Measurements from ENCODE around the gene FSTL3. TPM values are rescaled to one million over a fixed set of nuclear protein-coding genes. Genes with fewer than 3 reads are reported as not detected.

FSTL3 gene
- total and polyA plus RNA-seq, 2 of the 13 experiments (the other 11 are each of a cell fraction or from before 2014, with no cell fraction given) = 13.5 to 15.6 TPM

DNA sequence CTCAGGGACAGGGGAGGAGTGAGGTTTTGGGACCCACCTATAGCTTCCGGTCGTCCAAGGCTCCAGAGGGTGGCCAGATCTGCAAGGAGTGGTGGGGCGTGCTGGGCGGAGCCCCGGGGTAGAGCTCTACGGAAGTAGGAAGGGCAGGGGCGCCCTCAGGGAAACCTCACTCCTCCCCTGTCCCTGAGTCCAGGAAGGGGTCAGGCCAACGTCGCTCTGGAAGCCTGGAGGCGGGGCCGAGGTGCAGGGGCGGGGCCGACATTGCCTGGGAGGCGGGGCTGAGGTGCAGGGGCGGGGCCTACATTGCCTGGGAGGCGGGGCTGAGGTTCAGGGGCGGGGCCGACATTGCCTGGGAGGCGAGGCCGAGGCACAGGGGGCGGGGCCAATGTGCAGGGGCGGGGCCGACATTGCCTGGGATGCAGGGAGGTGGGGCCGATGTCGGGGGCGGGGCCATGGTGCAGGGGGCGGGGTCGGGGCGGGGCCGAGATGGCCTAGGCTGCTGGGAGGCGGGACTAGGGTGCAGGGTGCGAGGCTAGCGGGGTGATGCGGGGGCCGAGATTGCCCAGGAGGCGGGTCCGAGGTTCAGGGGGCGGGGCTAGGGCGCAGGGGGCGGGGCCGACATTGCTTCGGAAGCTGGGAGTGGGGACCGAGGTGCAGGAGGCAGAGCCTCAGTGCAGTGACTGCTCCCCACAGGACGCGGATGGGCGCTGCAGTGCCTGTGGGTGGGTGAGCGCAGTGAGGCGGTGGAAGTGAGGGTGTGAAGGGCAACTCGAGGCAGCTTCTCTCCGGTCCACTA, 27.7 kb downstream of the FSTL3 start (continued):
- TF ChIP-seq, protein P1, sequence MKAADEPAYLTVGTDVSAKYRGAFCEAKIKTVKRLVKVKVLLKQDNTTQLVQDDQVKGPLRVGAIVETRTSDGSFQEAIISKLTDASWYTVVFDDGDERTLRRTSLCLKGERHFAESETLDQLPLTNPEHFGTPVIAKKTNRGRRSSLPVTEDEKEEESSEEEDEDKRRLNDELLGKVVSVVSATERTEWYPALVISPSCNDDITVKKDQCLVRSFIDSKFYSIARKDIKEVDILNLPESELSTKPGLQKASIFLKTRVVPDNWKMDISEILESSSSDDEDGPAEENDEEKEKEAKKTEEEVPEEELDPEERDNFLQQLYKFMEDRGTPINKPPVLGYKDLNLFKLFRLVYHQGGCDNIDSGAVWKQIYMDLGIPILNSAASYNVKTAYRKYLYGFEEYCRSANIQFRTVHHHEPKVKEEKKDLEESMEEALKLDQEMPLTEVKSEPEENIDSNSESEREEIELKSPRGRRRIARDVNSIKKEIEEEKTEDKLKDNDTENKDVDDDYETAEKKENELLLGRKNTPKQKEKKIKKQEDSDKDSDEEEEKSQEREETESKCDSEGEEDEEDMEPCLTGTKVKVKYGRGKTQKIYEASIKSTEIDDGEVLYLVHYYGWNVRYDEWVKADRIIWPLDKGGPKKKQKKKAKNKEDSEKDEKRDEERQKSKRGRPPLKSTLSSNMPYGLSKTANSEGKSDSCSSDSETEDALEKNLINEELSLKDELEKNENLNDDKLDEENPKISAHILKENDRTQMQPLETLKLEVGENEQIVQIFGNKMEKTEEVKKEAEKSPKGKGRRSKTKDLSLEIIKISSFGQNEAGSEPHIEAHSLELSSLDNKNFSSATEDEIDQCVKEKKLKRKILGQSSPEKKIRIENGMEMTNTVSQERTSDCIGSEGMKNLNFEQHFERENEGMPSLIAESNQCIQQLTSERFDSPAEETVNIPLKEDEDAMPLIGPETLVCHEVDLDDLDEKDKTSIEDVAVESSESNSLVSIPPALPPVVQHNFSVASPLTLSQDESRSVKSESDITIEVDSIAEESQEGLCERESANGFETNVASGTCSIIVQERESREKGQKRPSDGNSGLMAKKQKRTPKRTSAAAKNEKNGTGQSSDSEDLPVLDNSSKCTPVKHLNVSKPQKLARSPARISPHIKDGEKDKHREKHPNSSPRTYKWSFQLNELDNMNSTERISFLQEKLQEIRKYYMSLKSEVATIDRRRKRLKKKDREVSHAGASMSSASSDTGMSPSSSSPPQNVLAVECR (CRISPR knock-in tag; IDR thresholded peaks at IDR 0.05; ENCODE audit: borderline replicate concordance) = peak; percentile 48; the same call in 1 of the 2 replicates
- peak; percentile 22; the same call in 1 of the 2 replicates for TF ChIP-seq ZNF331 (CRISPR knock-in tag; IDR thresholded peaks at IDR 0.05)
- TF ChIP-seq, protein P2, sequence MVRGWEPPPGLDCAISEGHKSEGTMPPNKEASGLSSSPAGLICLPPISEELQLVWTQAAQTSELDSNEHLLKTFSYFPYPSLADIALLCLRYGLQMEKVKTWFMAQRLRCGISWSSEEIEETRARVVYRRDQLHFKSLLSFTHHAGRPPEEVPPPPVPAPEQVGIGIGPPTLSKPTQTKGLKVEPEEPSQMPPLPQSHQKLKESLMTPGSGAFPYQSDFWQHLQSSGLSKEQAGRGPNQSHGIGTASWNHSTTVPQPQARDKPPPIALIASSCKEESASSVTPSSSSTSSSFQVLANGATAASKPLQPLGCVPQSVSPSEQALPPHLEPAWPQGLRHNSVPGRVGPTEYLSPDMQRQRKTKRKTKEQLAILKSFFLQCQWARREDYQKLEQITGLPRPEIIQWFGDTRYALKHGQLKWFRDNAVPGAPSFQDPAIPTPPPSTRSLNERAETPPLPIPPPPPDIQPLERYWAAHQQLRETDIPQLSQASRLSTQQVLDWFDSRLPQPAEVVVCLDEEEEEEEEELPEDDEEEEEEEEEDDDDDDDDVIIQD (CRISPR knock-in tag; IDR thresholded peaks at IDR 0.05; ENCODE audit: low read depth) = 0 out of 2 replicates have a peak, but pooled peaks have one; percentile 63
- TF ChIP-seq, protein P3, sequence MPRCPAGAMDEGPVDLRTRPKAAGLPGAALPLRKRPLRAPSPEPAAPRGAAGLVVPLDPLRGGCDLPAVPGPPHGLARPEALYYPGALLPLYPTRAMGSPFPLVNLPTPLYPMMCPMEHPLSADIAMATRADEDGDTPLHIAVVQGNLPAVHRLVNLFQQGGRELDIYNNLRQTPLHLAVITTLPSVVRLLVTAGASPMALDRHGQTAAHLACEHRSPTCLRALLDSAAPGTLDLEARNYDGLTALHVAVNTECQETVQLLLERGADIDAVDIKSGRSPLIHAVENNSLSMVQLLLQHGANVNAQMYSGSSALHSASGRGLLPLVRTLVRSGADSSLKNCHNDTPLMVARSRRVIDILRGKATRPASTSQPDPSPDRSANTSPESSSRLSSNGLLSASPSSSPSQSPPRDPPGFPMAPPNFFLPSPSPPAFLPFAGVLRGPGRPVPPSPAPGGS (CRISPR knock-in tag; IDR thresholded peaks at IDR 0.05) = no peak
- TF ChIP-seq SIN3A (IDR thresholded peaks at IDR 0.05; ENCODE audit: borderline replicate concordance, low read depth, low read length) = peak; percentile 74; the same call in 1 of the 2 replicates
- TF ChIP-seq ZNF775 (CRISPR knock-in tag; IDR thresholded peaks at IDR 0.05; ENCODE audit: borderline replicate concordance) = no peak
- no peak for TF ChIP-seq AKAP8 (CRISPR knock-in tag; IDR thresholded peaks at IDR 0.05)
- no peak for TF ChIP-seq ZNF326 (CRISPR knock-in tag; IDR thresholded peaks at IDR 0.05; ENCODE audit: borderline replicate concordance)
- TF ChIP-seq FIP1L1 (IDR thresholded peaks at IDR 0.05; ENCODE audit: borderline replicate concordance, insufficient read depth, low read depth, low read length) = no peak
- TF ChIP-seq, protein P4, sequence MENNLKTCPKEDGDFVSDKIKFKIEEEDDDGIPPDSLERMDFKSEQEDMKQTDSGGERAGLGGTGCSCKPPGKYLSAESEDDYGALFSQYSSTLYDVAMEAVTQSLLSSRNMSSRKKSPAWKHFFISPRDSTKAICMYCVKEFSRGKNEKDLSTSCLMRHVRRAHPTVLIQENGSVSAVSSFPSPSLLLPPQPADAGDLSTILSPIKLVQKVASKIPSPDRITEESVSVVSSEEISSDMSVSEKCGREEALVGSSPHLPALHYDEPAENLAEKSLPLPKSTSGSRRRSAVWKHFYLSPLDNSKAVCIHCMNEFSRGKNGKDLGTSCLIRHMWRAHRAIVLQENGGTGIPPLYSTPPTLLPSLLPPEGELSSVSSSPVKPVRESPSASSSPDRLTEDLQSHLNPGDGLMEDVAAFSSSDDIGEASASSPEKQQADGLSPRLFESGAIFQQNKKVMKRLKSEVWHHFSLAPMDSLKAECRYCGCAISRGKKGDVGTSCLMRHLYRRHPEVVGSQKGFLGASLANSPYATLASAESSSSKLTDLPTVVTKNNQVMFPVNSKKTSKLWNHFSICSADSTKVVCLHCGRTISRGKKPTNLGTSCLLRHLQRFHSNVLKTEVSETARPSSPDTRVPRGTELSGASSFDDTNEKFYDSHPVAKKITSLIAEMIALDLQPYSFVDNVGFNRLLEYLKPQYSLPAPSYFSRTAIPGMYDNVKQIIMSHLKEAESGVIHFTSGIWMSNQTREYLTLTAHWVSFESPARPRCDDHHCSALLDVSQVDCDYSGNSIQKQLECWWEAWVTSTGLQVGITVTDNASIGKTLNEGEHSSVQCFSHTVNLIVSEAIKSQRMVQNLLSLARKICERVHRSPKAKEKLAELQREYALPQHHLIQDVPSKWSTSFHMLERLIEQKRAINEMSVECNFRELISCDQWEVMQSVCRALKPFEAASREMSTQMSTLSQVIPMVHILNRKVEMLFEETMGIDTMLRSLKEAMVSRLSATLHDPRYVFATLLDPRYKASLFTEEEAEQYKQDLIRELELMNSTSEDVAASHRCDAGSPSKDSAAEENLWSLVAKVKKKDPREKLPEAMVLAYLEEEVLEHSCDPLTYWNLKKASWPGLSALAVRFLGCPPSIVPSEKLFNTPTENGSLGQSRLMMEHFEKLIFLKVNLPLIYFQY (CRISPR knock-in tag; IDR thresholded peaks at IDR 0.05; ENCODE audit: borderline replicate concordance) = no peak
- no peak for TF ChIP-seq MED13 (CRISPR knock-in tag; IDR thresholded peaks at IDR 0.05)
- TF ChIP-seq, protein P5, sequence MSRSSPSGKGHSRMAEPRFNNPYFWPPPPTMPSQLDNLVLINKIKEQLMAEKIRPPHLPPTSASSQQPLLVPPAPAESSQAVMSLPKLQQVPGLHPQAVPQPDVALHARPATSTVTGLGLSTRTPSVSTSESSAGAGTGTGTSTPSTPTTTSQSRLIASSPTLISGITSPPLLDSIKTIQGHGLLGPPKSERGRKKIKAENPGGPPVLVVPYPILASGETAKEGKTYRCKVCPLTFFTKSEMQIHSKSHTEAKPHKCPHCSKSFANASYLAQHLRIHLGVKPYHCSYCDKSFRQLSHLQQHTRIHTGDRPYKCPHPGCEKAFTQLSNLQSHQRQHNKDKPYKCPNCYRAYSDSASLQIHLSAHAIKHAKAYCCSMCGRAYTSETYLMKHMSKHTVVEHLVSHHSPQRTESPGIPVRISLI (CRISPR knock-in tag; IDR thresholded peaks at IDR 0.05; ENCODE audit: borderline replicate concordance) = no peak
- no peak for TF ChIP-seq KAT2B (IDR thresholded peaks at IDR 0.05; ENCODE audit: borderline replicate concordance, low read depth, low read length)
- TF ChIP-seq, protein P6, sequence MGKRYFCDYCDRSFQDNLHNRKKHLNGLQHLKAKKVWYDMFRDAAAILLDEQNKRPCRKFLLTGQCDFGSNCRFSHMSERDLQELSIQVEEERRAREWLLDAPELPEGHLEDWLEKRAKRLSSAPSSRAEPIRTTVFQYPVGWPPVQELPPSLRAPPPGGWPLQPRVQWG (CRISPR knock-in tag; IDR thresholded peaks at IDR 0.05; ENCODE audit: borderline replicate concordance, low read depth) = no peak

Measured in HepG2 (cell line).